Mesendoderm (in vitro differentiated cells): Measurements from ENCODE around the gene DBET.
"Not testable (repeated sequence)": the region's sequence is repeated elsewhere in the genome, so short reads cannot be mapped to it uniquely, and the experiment has no call there.

Experiments
- DNase-seq: peaks from one replicate; pipeline ENCODE4 v3.0.0; 2013
- H2AK5ac ChIP-seq: 2 replicates; pipeline ENCODE4 v1.6.1; 2013; ENCODE audit warnings: low read length, inconsistent platforms
- H2BK120ac ChIP-seq: 2 replicates; pipeline ENCODE4 v1.6.1; 2013; ENCODE audit warnings: low read depth, mild to moderate bottlenecking, low read length, moderate library complexity, mixed read lengths
- H2BK15ac ChIP-seq: replicated peaks from 2 replicates; pipeline ENCODE4 v1.6.1; 2013; ENCODE audit warnings: low read depth, mild to moderate bottlenecking, moderate library complexity
- H2BK5ac ChIP-seq: 2 replicates; pipeline ENCODE4 v1.6.1; 2013; ENCODE audit warnings: low read length, inconsistent platforms
- H3K18ac ChIP-seq: 2 replicates; pipeline ENCODE4 v1.6.1; 2013; ENCODE audit warnings: mild to moderate bottlenecking, low read length, mixed read lengths
- H3K23ac ChIP-seq: one replicate; pipeline ENCODE4 v1.6.1; 2013; ENCODE audit warnings: low read length
- H3K27ac ChIP-seq: 2 replicates; pipeline ENCODE4 v1.5.1; 2013; ENCODE audit warnings: low read depth, mild to moderate bottlenecking, inconsistent platforms, low read length, moderate library complexity
- H3K27me3 ChIP-seq: 2 replicates; pipeline ENCODE4 v1.6.1; 2013; ENCODE audit warnings: low read length, control low read depth, mild to moderate bottlenecking, inconsistent platforms; ENCODE audit not compliant: insufficient read depth, poor library complexity
- H3K36me3 ChIP-seq: 2 replicates; pipeline ENCODE4 v1.6.1; 2013; ENCODE audit warnings: low read length, inconsistent platforms; ENCODE audit not compliant: control insufficient read depth, insufficient read depth
- H3K4ac ChIP-seq: one replicate; pipeline ENCODE4 v1.6.1; 2013; ENCODE audit warnings: low read depth, mild to moderate bottlenecking, low read length, moderate library complexity
- H3K4me1 ChIP-seq: 2 replicates; pipeline ENCODE4 v1.6.1; 2013; ENCODE audit warnings: low read depth, low read length, inconsistent platforms; ENCODE audit not compliant: control insufficient read depth
- H3K4me2 ChIP-seq: 2 replicates; pipeline ENCODE4 v1.6.1; 2013; ENCODE audit warnings: low read length
- H3K4me3 ChIP-seq: 2 replicates; pipeline ENCODE4 v1.5.1; 2013; ENCODE audit warnings: mild to moderate bottlenecking, low read length
- H3K56ac ChIP-seq: one replicate; pipeline ENCODE4 v1.6.1; 2013; ENCODE audit warnings: low read length
- H3K79me1 ChIP-seq: 2 replicates; pipeline ENCODE4 v1.6.1; 2013; ENCODE audit warnings: low read length, inconsistent platforms
- H3K79me2 ChIP-seq: 2 replicates; pipeline ENCODE4 v1.6.1; 2013; ENCODE audit warnings: mild to moderate bottlenecking, low read length; ENCODE audit not compliant: control insufficient read depth, insufficient read depth
- H3K9ac ChIP-seq: 2 replicates; pipeline ENCODE4 v1.6.1; 2013; ENCODE audit warnings: low read length, inconsistent platforms
- H4K5ac ChIP-seq: one replicate; pipeline ENCODE4 v1.6.1; 2013; ENCODE audit warnings: low read length
- H4K8ac ChIP-seq: one replicate; pipeline ENCODE4 v1.6.1; 2013; ENCODE audit warnings: low read depth, mild to moderate bottlenecking, control low read depth, low read length, moderate library complexity
- WGBS: extraction: QIAGEN DNeasy Blood & Tissue Kit; methylation state at CpG from one replicate; pipeline ENCODE4 v1.1.7; 2013; ENCODE audit warnings: low lambda C conversion rate, missing lambda C conversion rate; ENCODE audit not compliant: insufficient coverage; ENCODE audit errors: extremely low coverage; 5-methylcytosine and 5-hydroxymethylcytosine counted together

Gene DBET

DNA sequence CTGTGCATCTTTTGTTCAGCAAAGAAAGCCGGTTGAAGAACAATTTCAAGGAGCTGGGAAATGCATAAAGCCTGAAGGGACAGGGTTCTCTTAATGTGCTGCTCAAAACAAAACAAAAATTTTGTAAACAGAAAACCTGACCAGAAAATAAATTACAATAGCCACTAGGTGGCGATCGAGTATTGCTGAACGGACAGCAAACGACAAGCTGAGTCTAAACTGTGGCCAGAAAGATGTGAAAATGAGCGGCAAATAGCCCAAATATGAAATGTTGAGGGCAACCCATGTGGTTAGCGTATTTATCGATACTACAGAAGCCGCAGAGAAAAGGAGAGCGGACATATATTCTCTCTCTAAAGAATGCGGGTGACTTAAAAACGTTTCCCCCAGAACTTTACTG is 16.7 kb upstream of the DBET start:
- not testable (repeated sequence) for H4K8ac ChIP-seq, H3K4me2 ChIP-seq, H2BK5ac ChIP-seq, H3K4me1 ChIP-seq, H3K27me3 ChIP-seq, H3K56ac ChIP-seq, H3K9ac ChIP-seq, H3K4me3 ChIP-seq, H3K79me2 ChIP-seq, DNase-seq, H3K18ac ChIP-seq, H4K5ac ChIP-seq, H3K4ac ChIP-seq, H2AK5ac ChIP-seq, H2BK15ac ChIP-seq, H3K79me1 ChIP-seq, H3K27ac ChIP-seq, H3K36me3 ChIP-seq, H3K23ac ChIP-seq, H2BK120ac ChIP-seq
- WGBS = no CpG with 5 or more reads among the region's 12 CpGs

GRCh38 chr4:190049378-190050239 is 14.7 kb upstream of the DBET start:
- not testable (repeated sequence) for H3K23ac ChIP-seq, H3K4me2 ChIP-seq, H2BK15ac ChIP-seq, H3K27me3 ChIP-seq, H3K36me3 ChIP-seq, H3K18ac ChIP-seq, H3K79me2 ChIP-seq, H4K8ac ChIP-seq, DNase-seq, H3K4ac ChIP-seq, H2BK5ac ChIP-seq, H3K4me1 ChIP-seq, H3K4me3 ChIP-seq, H3K79me1 ChIP-seq, H3K56ac ChIP-seq, H4K5ac ChIP-seq, H2BK120ac ChIP-seq, H3K27ac ChIP-seq, H2AK5ac ChIP-seq, H3K9ac ChIP-seq
- WGBS = no CpG with 5 or more reads among the region's 28 CpGs

DNA sequence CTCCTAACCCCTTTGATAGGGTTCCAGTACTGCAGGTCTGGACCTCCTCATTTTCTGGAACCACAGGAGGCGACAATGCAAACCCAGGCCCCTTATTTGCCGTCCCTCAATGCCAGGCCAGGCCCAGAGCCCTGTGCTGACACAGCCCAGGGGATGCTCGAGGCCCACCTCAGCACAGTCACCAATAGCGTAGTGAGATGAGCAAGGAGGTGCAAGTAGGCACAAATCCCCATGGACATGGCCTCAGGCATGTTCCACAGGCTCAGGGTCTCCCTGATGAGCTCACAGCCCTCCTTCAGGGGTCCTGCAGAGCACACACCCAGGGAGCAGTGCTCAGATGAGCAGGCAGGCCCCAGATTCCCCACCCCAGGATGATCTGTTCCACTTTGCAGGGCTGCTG is 5.3 kb upstream of the DBET start:
- H3K27ac ChIP-seq, H3K23ac ChIP-seq, H2BK120ac ChIP-seq, H3K4me2 ChIP-seq, H3K4ac ChIP-seq, H3K4me1 ChIP-seq, DNase-seq, H2BK5ac ChIP-seq, H3K27me3 ChIP-seq, H4K5ac ChIP-seq, H2BK15ac ChIP-seq, H3K9ac ChIP-seq, H3K4me3 ChIP-seq, H3K56ac ChIP-seq, H2AK5ac ChIP-seq, H3K79me2 ChIP-seq, H3K79me1 ChIP-seq, H3K18ac ChIP-seq, H3K36me3 ChIP-seq, H4K8ac ChIP-seq: not testable (repeated sequence)
- no CpG with 5 or more reads among the region's 4 CpGs for WGBS

DNA sequence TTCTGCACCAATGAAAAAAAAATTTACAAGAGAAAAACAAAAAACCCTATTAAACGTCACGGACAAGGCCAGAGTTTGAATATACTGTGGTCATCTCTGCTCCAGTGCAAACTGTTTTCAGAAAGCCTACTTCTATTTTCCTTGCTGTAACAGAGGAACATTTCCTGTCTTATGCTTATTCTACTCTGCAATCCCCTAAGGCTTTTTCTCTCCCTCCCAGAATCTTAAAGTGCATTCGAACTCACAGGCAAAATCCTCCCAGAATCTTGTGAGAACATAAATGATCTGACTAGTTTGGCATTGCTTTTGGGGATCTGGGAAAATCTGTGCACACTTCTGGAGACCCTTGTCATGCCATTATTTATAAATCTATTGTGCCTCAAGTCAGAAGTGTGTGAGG is 503 bp downstream of the DBET start:
- H3K23ac ChIP-seq, H3K4me2 ChIP-seq, H3K4ac ChIP-seq, H3K79me1 ChIP-seq, H4K8ac ChIP-seq, H4K5ac ChIP-seq, H3K18ac ChIP-seq, H3K79me2 ChIP-seq, H3K9ac ChIP-seq, H3K4me3 ChIP-seq, H3K4me1 ChIP-seq, H3K27me3 ChIP-seq, DNase-seq, H2BK120ac ChIP-seq, H3K56ac ChIP-seq, H3K27ac ChIP-seq, H3K36me3 ChIP-seq, H2BK5ac ChIP-seq, H2BK15ac ChIP-seq, H2AK5ac ChIP-seq: not testable (repeated sequence)
- no CpG with 5 or more reads among the region's 3 CpGs for WGBS

DNA sequence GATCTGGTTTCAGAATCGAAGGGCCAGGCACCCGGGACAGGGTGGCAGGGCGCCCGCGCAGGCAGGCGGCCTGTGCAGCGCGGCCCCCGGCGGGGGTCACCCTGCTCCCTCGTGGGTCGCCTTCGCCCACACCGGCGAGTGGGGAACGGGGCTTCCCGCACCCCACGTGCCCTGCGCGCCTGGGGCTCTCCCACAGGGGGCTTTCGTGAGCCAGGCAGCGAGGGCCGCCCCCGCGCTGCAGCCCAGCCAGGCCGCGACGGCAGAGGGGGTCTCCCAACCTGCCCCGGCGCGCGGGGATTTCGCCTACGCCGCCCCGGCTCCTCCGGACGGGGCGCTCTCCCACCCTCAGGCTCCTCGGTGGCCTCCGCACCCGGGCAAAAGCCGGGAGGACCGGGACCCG is 4.0 kb downstream of the DBET start:
- H3K4me3 ChIP-seq, H3K79me2 ChIP-seq, H3K27me3 ChIP-seq, H3K4me2 ChIP-seq, H2BK120ac ChIP-seq, DNase-seq, H3K18ac ChIP-seq, H3K56ac ChIP-seq, H3K27ac ChIP-seq, H3K79me1 ChIP-seq, H3K23ac ChIP-seq, H4K5ac ChIP-seq, H3K9ac ChIP-seq, H3K36me3 ChIP-seq, H3K4me1 ChIP-seq, H2AK5ac ChIP-seq, H4K8ac ChIP-seq, H2BK15ac ChIP-seq, H2BK5ac ChIP-seq, H3K4ac ChIP-seq: not testable (repeated sequence)
- no CpG with 5 or more reads among the region's 45 CpGs for WGBS

- not testable (repeated sequence) for H2BK120ac ChIP-seq, H3K79me1 ChIP-seq, H3K18ac ChIP-seq, H3K9ac ChIP-seq, H3K23ac ChIP-seq, H2AK5ac ChIP-seq, H3K56ac ChIP-seq, DNase-seq, H2BK5ac ChIP-seq, H3K4me2 ChIP-seq, H3K4me3 ChIP-seq, H3K79me2 ChIP-seq, H3K4ac ChIP-seq, H4K5ac ChIP-seq, H4K8ac ChIP-seq, H3K27me3 ChIP-seq, H2BK15ac ChIP-seq, H3K27ac ChIP-seq, H3K36me3 ChIP-seq, H3K4me1 ChIP-seq
- WGBS = no CpG with 5 or more reads among the region's 27 CpGs
Measured at GRCh38 chr4:190093052-190093451, 28.8 kb downstream of the DBET start.
